ENCODE data around the gene PIGQ.

PIGQ gene

DNA sequence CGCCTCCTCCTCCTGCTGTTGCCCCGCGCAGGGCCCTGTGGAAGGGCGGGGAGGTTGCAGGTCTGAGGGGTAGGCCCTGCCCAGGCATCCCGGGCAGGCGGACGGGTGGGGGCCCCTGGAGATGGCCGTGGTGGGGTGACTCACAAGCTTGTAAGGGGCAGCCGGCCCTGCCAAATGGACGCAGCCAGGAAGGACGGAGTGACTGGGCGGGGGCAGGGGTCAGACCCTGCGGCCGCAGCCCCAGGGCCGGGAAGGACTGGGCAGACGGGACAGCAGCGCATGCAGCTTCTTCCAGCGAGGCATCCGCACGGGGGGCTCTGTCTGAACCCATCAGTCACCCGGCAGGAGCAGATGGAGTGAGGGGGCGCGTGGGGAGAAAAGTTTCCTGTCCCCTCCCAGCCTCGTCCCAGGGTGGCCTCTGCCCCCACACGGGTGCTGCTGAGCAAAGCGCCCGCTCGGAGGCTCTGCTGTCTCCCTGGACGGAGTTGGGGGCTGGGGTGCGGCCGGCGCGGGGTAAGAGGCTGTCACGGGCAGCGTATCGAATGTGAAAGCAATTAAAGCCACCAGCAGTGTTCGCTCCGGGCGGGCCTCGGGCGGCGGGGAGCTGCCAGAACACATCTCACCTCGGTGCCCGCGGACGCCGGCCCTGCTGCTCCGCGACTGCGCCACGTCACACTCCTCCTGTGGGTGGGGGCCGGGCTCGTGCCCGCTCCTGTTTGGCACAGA is 15.0 kb upstream of the PIGQ start:
- H3K4me3 Mint-ChIP-seq, result no peak overlapping the region
- no peaks in the 10 kb centered on the region for H3K9me3 Mint-ChIP-seq
- no peak for DNase-seq
- no peak overlapping the region for H3K27ac Mint-ChIP-seq
- peaks cover 3% of the 10 kb centered on the region for H3K36me3 Mint-ChIP-seq (ENCODE audit: insufficient read depth)
- H3K27me3 Mint-ChIP-seq, result peaks cover 5 to 26% of the 10 kb centered on the region in 2 donors
- H3K4me1 Mint-ChIP-seq (ENCODE audit: low read depth in 2 of 2), result peaks cover 0 to 5% of the 10 kb centered on the region in 2 donors
- ATAC-seq (replicated peaks), result peak; percentile 22

DNA sequence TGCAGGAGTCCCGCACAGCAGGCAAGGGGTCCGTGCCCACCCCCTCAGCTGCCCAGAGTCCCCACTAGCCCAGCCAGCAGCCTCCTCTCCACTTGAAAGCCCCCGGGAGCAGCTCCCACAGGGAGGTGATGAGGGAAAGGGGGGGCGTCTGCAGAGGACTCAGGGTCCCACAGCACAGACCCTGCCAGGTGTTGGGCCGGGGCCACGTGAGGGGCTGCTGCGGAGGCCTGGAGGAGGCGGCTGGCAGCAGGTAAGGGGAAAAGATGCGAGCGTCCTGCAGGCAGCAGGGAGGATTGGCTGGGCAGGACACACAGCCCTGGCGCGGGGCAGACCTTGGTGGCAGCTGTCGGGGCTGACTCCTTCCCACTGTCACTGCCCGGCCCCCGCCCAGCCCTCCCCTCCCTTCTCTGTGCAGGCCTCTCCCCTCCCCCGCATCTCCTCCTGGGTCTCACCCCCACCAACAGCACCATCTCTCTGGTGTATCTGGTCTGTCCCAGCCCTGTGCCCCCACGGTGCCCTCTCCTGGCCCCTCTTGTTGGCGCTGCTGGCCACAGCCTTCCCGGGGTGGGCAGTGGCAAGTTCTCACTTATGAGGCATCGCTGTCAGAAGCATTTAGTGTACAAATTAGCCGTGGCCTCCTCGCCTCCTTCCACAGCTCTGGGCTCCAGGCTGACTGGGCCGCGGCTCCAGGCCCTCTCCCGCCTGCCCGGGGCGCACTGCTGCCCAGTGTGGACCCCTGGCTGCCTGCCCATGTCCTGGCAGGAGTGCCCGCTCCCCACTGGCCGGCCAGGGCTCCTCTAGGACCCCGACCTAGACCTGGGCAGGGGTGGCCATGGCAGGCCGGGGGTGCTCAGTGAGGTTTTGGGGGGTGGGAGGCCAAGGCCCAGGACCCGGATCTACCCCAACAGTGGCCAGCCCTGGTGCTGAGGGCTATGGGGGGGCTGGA is 14.0 kb upstream of the PIGQ start:
- DNase-seq, result no peak
- H3K27ac Mint-ChIP-seq, result no peak overlapping the region
- peaks cover 0 to 5% of the 10 kb centered on the region in 2 donors for H3K4me1 Mint-ChIP-seq (ENCODE audit: low read depth in 2 of 2)
- H3K36me3 Mint-ChIP-seq (ENCODE audit: insufficient read depth), result peaks cover 3% of the 10 kb centered on the region
- H3K9me3 Mint-ChIP-seq, result no peaks in the 10 kb centered on the region
- no peak overlapping the region for H3K4me3 Mint-ChIP-seq
- ATAC-seq (replicated peaks), result no peak
- H3K27me3 Mint-ChIP-seq, result peaks cover 5 to 26% of the 10 kb centered on the region in 2 donors

DNA sequence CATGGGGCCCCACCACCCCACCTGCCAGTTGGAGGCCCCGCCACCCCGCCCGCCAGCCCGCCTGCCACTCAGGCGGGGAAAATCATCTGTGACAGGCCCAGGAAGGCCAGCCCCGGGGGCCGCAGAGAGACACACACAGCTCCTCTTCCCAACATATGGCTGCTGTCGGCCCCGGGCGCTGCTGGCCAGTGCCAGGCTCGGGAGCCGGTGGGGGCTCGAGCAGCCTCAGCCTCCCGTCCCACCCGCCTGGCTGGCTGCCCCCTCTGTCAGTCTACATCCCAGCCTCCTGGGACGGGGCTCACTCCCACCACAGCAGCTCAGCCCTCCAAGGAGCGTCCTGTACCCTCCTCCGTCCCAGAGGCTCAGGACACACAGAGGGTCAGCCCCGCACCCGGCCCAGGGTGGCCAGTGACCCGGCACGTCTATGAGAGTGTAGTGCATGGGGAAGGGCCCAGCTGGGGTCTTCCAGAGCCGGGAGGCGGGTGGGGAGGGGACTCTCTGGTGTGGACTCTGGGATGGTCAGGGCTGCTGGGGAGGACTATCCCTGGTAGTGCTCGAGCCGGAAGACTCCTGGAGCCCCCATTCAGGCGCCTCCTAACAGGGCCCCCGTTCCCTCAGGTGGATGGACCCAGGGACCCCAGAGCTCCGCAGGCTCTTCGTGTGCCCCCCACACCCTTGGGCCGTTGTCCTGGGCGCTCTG is 13.1 kb upstream of the PIGQ start:
- H3K27me3 Mint-ChIP-seq, result peaks cover 5 to 26% of the 10 kb centered on the region in 2 donors
- DNase-seq (no peak), ATAC-seq (replicated peaks) (no peak)
- H3K9me3 Mint-ChIP-seq, result no peaks in the 10 kb centered on the region
- H3K4me1 Mint-ChIP-seq (ENCODE audit: low read depth in 2 of 2), result peaks cover 0 to 5% of the 10 kb centered on the region in 2 donors
- H3K4me3 Mint-ChIP-seq, result no peak overlapping the region
- H3K27ac Mint-ChIP-seq, result no peak overlapping the region
- H3K36me3 Mint-ChIP-seq (ENCODE audit: insufficient read depth), result peaks cover 3% of the 10 kb centered on the region

DNA sequence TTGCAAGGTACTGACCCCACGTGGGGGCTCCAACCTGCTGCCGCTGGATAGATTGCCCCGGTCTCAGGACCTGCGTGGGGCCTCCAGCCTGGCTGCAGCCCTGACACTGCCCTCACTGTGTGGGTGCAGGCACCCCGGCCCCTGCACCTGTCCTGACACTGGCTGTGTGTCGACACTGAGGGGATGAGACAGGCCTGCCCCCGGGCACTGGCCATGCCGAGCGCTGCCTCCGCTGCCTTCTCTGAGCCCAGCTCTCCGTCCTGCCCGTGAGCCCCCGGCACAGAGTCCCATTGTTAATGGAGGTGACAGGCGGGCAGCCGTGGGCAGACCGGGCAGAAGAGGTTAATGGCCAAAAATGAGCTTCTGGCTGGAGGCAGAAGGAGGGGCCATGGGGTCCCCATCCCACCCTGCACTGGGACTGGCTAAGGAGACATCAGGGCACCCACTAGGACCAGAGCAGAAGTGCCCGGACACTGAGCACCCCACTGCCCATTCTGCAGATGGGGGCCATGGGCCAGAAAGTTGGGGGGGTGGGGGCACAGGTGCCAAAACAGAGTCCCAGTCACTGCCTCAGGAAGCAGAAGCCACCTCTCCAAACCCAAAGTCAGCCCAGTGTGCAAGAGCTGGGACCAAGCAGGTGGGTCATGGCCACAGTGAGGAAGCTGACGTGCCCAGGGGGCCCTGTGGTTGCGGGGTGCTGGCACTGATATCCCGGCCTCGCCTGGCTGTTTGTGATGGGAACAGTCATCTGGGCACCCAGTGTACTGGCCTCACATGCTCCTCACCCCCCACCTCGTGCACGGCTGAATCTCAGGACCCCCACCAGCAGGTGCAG is 12.1 kb upstream of the PIGQ start:
- Mint-ChIP-seq H3K4me3 (no peak overlapping the region), H3K4me1 (ENCODE audit: low read depth in 2 of 2) (peaks cover 0 to 5% of the 10 kb centered on the region in 2 donors), H3K27ac (no peak overlapping the region), H3K27me3 (peaks cover 5 to 26% of the 10 kb centered on the region in 2 donors), H3K36me3 (ENCODE audit: insufficient read depth) (peaks cover 3% of the 10 kb centered on the region), H3K9me3 (no peaks in the 10 kb centered on the region)
- no peak for DNase-seq
- no peak for ATAC-seq (replicated peaks)

DNA sequence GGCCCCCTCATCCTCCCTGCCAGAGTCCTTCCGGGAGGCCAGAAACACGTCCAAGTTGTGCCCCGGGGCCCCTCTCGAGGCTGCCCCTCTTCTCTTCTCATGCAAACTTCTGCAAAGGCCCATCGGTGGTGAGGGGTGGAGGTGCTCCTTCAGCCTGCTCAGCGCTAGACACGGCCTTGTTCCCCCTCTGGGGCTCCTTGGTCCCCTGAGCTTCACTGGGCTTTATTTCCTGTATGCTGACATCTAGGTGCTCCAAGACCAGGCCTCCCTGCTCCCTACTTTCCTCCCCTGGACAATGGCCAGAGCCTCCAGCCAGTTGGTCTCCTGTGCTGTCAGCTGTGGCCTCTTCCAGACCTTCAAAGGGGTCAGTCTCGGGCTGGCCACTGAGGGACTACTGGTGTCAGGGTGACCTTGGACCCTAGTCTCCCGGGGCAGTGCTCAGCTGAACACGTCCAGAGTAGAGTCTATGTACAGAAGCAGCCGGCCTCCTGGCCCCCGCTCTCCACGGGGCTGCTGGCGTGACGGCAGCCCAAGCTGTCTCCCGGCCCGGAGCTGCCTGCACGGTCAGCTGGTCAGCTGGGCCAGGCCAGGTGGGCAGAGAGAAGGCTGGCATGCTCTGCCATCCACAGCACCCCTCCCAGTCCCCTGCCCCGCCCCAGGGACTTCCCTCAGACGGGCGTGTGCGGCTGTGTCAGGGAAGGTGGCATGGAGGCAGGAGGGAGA is 11.3 kb upstream of the PIGQ start:
- peaks cover 0 to 5% of the 10 kb centered on the region in 2 donors for H3K4me1 Mint-ChIP-seq (ENCODE audit: low read depth in 2 of 2)
- no peak for DNase-seq
- H3K9me3 Mint-ChIP-seq, result no peaks in the 10 kb centered on the region
- H3K4me3 Mint-ChIP-seq, result no peak overlapping the region
- no peak for ATAC-seq (replicated peaks)
- H3K27me3 Mint-ChIP-seq, result peaks cover 5 to 26% of the 10 kb centered on the region in 2 donors
- no peak overlapping the region for H3K27ac Mint-ChIP-seq
- peaks cover 3% of the 10 kb centered on the region for H3K36me3 Mint-ChIP-seq (ENCODE audit: insufficient read depth)

DNA sequence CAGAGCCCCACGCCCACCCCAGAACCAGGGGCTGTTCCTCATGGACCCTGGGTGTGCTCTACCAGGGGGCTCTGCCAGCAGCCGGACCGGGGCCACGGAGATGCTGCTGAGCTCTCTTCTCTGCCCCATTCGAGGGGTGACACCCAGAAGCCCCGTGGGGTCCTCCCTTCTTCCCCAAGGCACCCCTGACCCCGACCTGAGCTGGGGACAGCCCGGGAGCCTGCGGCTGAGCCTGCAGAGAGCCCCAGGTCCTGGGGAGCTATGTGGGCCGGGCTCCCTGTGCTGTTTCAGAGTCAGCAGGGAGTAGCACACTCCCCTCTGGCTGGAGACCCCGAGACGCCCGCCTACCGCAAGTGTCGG is 10.8 kb upstream of the PIGQ start:
- Mint-ChIP-seq H3K4me1 (ENCODE audit: low read depth in 2 of 2) (peaks cover 0 to 5% of the 10 kb centered on the region in 2 donors), H3K27ac (no peak overlapping the region), H3K9me3 (no peaks in the 10 kb centered on the region), H3K27me3 (peaks cover 5 to 26% of the 10 kb centered on the region in 2 donors), H3K36me3 (ENCODE audit: insufficient read depth) (peaks cover 3% of the 10 kb centered on the region), H3K4me3 (no peak overlapping the region)
- ATAC-seq (replicated peaks), result no peak
- no peak for DNase-seq

DNA sequence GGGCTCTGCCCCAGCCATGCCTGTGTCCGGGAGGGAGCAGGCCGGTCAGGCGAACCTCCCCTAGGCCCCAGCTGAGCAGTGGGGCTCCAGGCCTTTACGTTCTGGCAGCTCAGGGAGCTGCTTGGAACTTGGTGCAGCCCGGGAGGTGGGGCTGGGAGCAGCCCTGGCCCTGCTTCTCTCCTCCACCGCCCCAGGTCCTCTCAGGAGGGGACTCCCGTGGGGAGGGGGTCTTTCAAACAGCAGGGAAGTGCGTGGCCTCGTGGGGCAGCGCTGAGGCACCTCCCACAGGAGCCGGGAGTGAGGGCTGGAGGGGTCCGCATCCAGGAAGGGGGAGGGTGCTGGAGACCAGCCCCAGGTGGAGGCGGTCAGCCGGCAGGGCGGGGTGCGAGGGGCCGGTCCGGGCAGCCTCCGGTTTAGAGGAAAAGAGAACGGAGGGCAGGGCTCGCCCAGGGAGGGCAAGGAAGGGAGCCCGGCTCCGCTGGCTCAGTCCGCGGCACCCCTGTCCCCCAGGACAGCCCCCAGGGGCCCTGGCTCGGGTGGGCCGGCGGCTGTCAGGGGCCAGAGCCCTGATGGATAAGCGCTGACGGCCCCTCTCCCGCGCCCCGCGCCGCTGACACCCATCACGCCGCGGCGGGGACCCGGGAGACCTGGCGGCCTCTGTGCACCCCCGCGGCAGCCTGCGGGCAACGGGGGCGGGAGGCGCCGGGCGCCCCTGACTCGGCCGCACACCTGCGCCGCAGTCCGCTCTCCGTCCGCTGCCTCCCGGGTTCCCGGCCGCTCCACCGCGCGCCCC is 10.2 kb upstream of the PIGQ start:
- ATAC-seq (replicated peaks) (no peak), DNase-seq (no peak)
- Mint-ChIP-seq H3K27ac (no peak overlapping the region), H3K27me3 (peaks cover 5 to 26% of the 10 kb centered on the region in 2 donors), H3K36me3 (ENCODE audit: insufficient read depth) (no peaks in the 10 kb centered on the region), H3K4me1 (ENCODE audit: low read depth in 2 of 2) (peaks cover 0 to 2% of the 10 kb centered on the region in 2 donors), H3K9me3 (no peaks in the 10 kb centered on the region), H3K4me3 (peak overlapping the region; percentile 41 to 48)

DNA sequence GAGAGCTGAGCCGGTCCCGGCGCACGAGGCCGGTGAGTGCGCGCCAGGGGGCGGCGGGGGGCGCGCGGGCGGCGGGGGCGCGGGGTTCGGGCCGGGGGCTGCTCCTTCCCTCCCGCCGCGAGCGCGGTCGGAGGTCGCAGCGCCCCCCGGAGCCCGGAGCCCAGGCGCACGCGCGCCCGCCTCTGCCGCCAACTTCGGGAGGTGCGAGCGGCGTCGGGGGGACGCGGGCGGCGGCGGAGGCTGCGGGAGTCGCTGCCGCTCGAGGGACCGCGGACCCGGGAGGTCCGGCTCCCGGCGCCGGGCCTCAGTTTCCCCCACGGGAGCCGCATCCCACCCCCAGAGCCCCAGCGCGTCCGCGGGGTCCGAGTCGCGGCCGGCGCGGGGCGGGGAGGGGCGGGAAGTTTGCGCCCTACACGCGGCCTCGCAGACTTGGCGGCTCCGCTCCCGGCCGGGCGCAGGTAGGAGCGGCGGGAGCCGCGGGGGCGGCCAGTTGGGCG is 9.5 kb upstream of the PIGQ start, which contains the start of gene PRR35:
Gene PRR35, plus strand, starts transcription at position 191 of the 497 bp plus-strand sequence. CDS start 2,901 bp downstream, outside the sequence.
- no peak for ATAC-seq (replicated peaks)
- H3K9me3 Mint-ChIP-seq, result no peaks in the 10 kb centered on the region
- peaks cover 5 to 26% of the 10 kb centered on the region in 2 donors for H3K27me3 Mint-ChIP-seq
- H3K36me3 Mint-ChIP-seq (ENCODE audit: insufficient read depth), result no peaks in the 10 kb centered on the region
- H3K4me1 Mint-ChIP-seq (ENCODE audit: low read depth in 2 of 2), result peaks cover 0 to 2% of the 10 kb centered on the region in 2 donors
- no peak within 1 kb of the TSS for H3K27ac Mint-ChIP-seq
- DNase-seq, result no peak
- H3K4me3 Mint-ChIP-seq, result peak within 1 kb of the TSS; percentile 41 to 48

DNA sequence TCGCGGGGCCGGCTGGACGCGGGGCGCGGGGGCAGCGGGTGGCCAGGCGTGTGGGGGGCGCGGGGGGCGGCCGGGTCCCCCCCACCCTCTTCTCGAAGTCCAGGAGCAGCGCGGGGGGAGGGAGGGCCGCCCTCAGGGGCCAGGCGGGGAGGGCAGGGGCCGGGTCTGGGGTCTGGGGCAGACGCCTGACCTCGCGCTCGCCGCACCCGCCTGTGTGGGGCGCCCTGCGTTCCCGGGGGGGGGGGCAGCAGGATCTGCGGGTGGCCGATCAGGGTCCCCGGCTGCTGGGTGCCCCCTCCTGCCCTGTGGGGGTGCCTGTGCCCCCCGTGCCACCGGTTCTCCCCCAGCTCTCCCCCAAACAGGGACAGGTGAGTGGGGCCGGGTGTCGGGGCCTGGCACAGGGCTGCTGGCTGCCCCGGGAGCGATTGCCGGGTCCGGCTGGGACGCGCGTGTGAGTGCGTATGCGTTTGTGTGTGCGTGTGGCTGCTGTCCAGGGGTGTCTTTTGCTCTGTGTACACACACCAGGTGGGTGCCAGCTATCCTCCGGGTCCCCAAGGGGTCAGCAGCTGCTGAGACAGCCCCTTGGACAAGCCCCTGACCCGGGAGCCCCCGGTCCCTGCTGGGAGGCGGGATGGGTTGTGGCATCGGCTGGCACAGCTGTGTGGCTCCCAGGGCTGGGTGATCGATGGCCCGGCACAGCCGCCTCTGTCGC is 8.9 kb upstream of the PIGQ start:
- no peaks in the 10 kb centered on the region for H3K36me3 Mint-ChIP-seq (ENCODE audit: insufficient read depth)
- no peak overlapping the region for H3K27ac Mint-ChIP-seq
- DNase-seq, result no peak
- no peak for ATAC-seq (replicated peaks)
- peaks cover 0 to 2% of the 10 kb centered on the region in 2 donors for H3K4me1 Mint-ChIP-seq (ENCODE audit: low read depth in 2 of 2)
- H3K27me3 Mint-ChIP-seq, result peaks cover 5 to 26% of the 10 kb centered on the region in 2 donors
- no peaks in the 10 kb centered on the region for H3K9me3 Mint-ChIP-seq
- no peak overlapping the region for H3K4me3 Mint-ChIP-seq

DNA sequence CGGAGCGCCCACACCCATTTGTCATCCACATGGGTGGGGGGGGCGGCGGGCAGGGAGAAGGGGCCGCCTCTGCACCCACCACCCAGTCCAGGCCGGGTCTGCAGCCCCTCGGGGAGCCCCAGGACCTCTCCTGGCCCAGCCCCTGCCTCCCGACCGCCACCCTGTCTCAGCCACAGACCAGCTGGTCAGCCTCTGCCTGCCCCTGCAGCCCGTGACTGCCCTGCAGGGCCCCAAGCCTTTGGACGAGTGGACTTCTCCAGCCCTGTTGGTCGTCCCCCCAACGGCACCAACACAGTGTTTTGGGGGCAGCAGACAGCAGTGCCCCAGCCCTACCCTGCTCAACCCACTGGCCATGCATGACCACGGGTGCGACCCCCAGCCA is 8.4 kb upstream of the PIGQ start:
- Mint-ChIP-seq H3K9me3 (no peaks in the 10 kb centered on the region), H3K27ac (no peak overlapping the region), H3K4me3 (no peak overlapping the region), H3K36me3 (ENCODE audit: insufficient read depth) (no peaks in the 10 kb centered on the region), H3K4me1 (ENCODE audit: low read depth in 2 of 2) (peaks cover 0 to 3% of the 10 kb centered on the region in 2 donors), H3K27me3 (peaks cover 5 to 26% of the 10 kb centered on the region in 2 donors)
- ATAC-seq (replicated peaks) (no peak), DNase-seq (no peak)
